GM21529 (cell line): ENCODE data around the gene TLN1.

Experiments
- ATAC-seq: cut with Tn5 transposase; IDR thresholded peaks from one replicate; pipeline ENCODE4 v1.9.1; 2021; ENCODE audit not compliant: unreplicated experiment

TLN1 gene

GRCh38 chr9:35756275-35757225 lies 24.6 kb upstream of the TLN1 start:
- ATAC-seq: peak; percentile 64

GRCh38 chr9:35755071-35755470 lies 23.1 kb upstream of the TLN1 start:
- no peak for ATAC-seq

GRCh38 chr9:35754264-35754663 lies 22.3 kb upstream of the TLN1 start, which contains the start of gene MSMP:
MSMP (minus strand) TSS chr9:35754276; CDS start chr9:35754129, 147 bp downstream.
- ATAC-seq: no peak

DNA sequence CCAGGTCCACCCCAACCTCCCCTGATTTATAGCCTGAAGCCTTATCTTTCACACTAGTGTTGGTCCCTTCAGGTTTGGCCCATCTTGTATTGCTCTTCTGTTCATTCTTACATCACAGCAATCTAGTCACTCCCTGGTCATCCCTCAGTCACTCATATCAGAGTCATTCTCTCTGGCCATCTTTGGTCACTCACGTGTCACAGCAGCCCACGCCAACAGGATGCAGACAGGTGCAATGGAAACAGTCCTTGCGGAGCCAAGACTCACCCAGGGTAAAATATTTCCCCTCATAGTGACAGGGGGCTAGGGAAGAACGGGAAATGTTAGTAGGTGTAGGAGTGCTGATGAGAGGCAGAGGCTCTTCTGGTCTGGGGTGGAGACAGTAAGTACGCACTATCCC lies 21.5 kb upstream of the TLN1 start:
- ATAC-seq: no peak

DNA sequence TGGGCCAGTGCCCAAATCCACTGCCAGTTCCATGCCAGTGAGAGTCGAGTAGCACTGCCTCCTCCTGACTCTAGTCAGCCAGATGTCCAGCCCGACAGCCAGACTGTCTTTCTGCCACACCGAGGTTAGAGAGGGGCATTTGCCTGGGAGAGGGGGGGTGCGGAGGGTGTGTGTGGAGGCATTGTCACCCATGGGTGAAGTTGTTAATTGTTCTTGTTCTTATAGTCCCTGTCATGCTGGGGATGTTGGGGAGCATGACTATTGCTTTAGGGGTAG lies 18.2 kb upstream of the TLN1 start:
- no peak for ATAC-seq

GRCh38 chr9:35749515-35750255 lies 17.7 kb upstream of the TLN1 start:
- ATAC-seq: peak; percentile 39

DNA sequence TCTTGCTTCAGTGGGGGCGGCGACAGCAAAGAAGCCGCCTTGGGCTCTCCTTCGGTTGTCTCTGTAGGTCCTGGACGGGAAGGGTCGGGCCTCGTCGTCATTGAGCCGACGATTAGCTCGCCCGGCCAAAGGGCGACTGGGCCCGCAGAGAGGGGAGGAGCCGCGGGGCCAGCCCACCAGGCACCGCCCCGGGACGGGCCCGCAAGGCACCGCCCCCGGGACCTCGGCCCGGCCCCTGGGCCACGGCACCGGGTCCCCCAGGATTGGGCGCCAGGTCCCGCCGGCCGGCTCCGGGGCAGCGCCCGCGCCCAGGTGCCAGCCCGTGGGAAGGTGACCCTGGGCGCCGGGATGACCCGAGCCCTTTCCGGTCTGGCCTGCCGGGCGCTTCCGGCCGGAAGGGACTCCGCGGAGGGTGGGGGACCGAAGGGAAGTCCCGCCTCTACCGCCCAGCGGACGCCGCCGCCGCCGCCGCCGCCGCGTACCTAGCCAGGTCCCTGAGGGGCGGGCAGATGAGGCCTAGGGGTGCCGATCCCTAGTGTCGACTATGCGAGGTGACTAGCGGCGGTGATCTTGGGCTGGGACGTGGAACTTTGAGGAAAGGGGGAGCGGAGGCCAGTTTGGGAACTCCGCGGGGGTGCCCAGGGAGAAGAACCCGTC lies 17.0 kb upstream of the TLN1 start, which contains the start of the genes GBA2 and RGP1:
Gene GBA2, minus strand, starts transcription at position 371 of the 657 bp plus-strand sequence. CDS start 524 bp downstream, outside the sequence.
Gene RGP1, plus strand, starts transcription at position 430 of the 657 bp plus-strand sequence. CDS start 469 bp downstream, outside the sequence.
- ATAC-seq: peak; percentile 85

GRCh38 chr9:35748242-35748857 lies 16.4 kb upstream of the TLN1 start:
- ATAC-seq: no peak

- no peak for ATAC-seq
Measured at GRCh38 chr9:35746583-35746982, 14.6 kb upstream of the TLN1 start.

GRCh38 chr9:35745569-35745968 lies 13.6 kb upstream of the TLN1 start:
- no peak for ATAC-seq

- ATAC-seq: no peak
Measured at GRCh38 chr9:35743880-35744518, 12.0 kb upstream of the TLN1 start.

DNA sequence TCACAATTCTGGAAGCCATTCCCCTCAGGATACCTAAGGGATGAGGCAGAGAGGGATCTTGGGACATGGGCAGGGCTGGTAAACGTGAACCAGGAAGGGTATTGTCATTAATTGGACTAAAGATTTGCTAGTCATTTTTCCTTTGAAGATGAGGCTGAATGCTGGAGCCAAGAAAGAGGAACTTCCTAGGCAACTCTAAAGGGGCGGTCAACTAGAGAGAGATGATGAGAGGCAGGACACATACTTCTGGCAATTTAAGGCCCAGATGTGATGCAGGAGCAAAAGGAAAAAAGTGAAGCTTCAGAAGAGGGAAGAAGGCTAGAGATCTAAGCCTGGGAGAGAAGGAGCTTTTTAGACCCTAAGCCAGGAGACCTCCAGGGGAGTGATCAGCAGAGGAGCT lies 11.5 kb upstream of the TLN1 start:
- no peak for ATAC-seq

DNA sequence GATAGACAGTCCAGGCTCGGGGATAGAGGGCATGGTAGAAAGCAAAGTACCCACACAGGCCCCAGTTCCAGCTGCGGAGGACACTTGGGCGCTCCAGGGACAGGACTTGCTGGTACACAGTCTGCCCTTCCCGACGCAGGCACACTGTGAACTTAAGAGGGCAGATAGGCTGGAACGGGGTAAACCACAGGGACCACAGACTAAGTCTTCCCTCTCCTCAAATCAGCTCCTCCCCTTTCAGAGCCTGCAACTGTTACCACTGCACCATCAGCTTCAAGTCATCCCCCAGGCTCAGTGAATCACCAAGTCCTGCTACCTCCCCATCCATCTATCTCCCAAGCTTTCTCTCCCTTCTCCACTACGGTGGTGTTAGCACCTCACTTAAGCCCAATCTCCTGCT lies 9.7 kb upstream of the TLN1 start:
- ATAC-seq: no peak

DNA sequence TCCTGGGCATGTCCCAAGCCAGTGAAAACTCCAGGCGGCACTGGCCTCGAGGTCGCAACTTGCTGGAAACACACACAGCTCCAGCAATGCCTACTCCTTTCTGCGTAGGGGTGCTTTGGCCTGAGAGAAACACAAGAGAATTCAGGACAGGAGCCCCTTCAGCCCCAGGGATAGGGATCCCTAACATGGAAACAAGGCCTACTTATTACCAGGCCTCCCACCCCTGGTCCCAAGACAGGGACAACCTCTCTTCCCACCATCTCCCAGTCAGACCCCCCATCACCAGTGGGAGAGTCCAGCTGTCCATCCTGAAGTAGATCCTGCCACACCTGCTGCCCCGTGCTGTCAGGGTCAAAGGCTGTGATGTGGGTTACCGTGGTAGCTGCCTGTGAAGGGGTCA lies 8.2 kb upstream of the TLN1 start:
- ATAC-seq: no peak

DNA sequence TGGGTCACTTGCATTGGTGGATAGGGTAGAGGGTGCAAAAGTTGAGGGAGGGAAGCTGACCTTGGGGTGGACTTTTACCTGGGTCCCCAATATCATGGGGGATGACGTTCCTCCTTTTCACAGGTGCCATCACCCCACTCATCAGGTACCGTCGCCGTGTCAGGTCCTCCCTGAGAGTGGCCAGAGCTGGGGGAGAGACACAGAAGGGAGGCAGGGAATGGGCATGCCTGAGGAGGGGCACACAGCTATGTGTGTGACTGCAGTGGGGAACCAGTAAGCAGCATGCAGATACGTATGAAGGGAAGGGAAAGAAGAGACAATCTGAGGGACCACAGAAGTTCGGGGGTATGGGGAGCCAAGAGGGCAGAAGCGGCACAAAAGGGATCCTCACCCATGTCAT lies 6.9 kb upstream of the TLN1 start:
- ATAC-seq: no peak

GRCh38 chr9:35738186-35738585 lies 6.2 kb upstream of the TLN1 start:
- ATAC-seq: no peak

- no peak for ATAC-seq
Measured at GRCh38 chr9:35737143-35737542, 5.1 kb upstream of the TLN1 start.

- ATAC-seq: no peak
Measured at GRCh38 chr9:35736201-35736633, 4.2 kb upstream of the TLN1 start.

DNA sequence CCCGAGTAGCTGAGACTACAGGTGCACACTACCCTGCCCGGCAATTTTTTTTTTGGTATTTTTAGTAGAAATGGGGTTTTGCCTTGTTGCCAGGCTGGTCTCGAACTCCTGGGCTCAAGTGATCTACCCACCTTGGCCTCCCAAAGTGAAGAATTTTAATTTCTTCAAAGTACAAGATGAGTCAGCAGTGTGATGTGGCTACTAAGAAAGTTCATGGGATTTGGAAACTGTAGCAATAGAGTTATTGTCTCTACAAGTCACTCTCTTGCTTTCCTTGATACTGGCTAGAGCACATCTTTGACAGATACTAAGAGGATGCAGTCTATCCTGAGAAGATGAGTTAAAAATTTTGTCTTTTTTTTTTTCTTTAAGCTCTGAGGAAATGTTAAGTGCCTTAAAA lies 2.1 kb upstream of the TLN1 start:
- no peak for ATAC-seq

DNA sequence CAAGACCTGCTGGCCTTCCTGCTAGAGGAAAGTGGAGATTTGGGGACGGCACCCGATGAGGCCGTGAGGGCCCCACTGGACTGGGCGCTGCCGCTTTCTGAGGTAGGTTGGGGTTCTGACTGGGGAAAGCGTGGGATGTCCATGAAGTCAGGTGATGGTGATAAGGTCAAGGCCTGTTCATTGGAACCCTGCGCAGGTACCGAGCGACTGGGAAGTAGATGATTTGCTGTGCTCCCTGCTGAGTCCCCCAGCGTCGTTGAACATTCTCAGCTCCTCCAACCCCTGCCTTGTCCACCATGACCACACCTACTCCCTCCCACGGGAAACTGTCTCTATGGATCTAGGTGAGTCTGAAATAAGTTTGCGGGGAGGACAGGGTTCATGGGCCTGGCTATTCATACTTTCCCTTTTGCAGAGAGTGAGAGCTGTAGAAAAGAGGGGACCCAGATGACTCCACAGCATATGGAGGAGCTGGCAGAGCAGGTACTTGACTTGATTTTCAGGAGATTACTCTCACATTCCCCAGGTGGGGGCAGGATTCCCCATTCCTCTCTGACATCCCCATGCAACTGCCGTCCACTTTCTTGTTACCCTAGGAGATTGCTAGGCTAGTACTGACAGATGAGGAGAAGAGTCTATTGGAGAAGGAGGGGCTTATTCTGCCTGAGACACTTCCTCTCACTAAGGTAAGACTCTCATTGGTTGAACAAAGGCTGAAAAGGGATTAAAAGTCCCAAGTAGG lies 976 bp upstream of the TLN1 start:
- ATAC-seq: peak; percentile 3
